Spleen (tissue), 11 donors: ENCODE results near the gene NR1I3. TPM values are rescaled to one million over a fixed set of nuclear protein-coding genes. Genes with fewer than 3 reads are reported as not detected.

ENCODE experiments used
- DNase-seq: peaks from one replicate; pipeline ENCODE4 v3.0.0-alpha.2; 2020
- H3K27ac ChIP-seq, 8 donors: fragments of 200-600 bp; sonication (generic) in 7 of 8; 1 replicate in 4 of 8; 2 replicates in 4 of 8; pipeline versions ENCODE4 v1.5.0 to v1.8.0; 2016 to 2021; ENCODE audit warnings: inconsistent platforms in 4 of 8, mild to moderate bottlenecking in 4 of 8, moderate library complexity in 1 of 8
- H3K27me3 ChIP-seq, 7 donors: fragments of 200-600 bp; sonication (generic) in 6 of 7; replicated peaks in 1 of 7; 1 replicate in 4 of 7; 2 replicates in 3 of 7; pipeline versions ENCODE4 v1.5.0 to v1.8.0; 2016 to 2021; ENCODE audit warnings: inconsistent platforms in 3 of 7, mild to moderate bottlenecking in 1 of 7
- H3K36me3 ChIP-seq, 6 donors: fragments of 200-600 bp; sonication (generic) in 5 of 6; 1 replicate in 4 of 6; 2 replicates in 2 of 6; pipeline versions ENCODE4 v1.5.0 to v1.8.0; 2016 to 2021; ENCODE audit warnings: inconsistent platforms in 2 of 6
- H3K4me1 ChIP-seq, 6 donors: fragments of 200-600 bp; sonication (generic) in 5 of 6; 1 replicate in 3 of 6; 2 replicates in 3 of 6; pipeline versions ENCODE4 v1.5.0 to v1.8.0; 2016 to 2021; ENCODE audit warnings: inconsistent platforms in 3 of 6
- H3K4me3 ChIP-seq, 8 donors: fragments of 200-600 bp; sonication (generic) in 7 of 8; 1 replicate in 4 of 8; 2 replicates in 4 of 8; pipeline versions ENCODE4 v1.5.0 to v1.8.0; 2016 to 2021; ENCODE audit warnings: inconsistent platforms in 4 of 8, mild to moderate bottlenecking in 4 of 8, moderate library complexity in 2 of 8
- H3K9me3 ChIP-seq, 8 donors: fragments of 200-600 bp; sonication (generic) in 7 of 8; 1 replicate in 4 of 8; 2 replicates in 4 of 8; pipeline versions ENCODE4 v1.5.0 to v1.8.0; 2016 to 2021; ENCODE audit warnings: inconsistent platforms in 4 of 8
- CTCF ChIP-seq, 11 experiments: fragments of 200-600 bp in 7 of 11; fragments of 450-650 bp in 4 of 11; sonication (generic) in 4 of 11; IDR thresholded peaks in 8 of 11; conservative IDR thresholded peaks in 3 of 11; 1 replicate in 7 of 11; 2 replicates in 4 of 11; pipeline versions ENCODE4 v1.4.0 to v1.8.0; 2016 to 2021; ENCODE audit warnings: antibody characterized with exemption in 11 of 11, inconsistent platforms in 4 of 11, mild to moderate bottlenecking in 1 of 11
- POLR2A ChIP-seq, 3 donors: fragments of 450-650 bp; IDR thresholded peaks; one replicate each; pipeline ENCODE4 v1.5.1; 2017; ENCODE audit warnings: antibody characterized with exemption in 3 of 3, mild to moderate bottlenecking in 1 of 3
- POLR2AphosphoS5 ChIP-seq, 3 donors: sonication (generic); formaldehyde crosslinking; IDR thresholded peaks; one replicate each; pipeline ENCODE4 v1.5.1; 2017; ENCODE audit warnings: antibody characterized with exemption in 3 of 3
- WGBS, 5 donors: extraction: QIAGEN DNeasy Blood & Tissue Kit in 3 of 5; methylation state at CpG; one replicate each; pipeline versions ENCODE4 v1.1.5 to v1.1.7; 2013 to 2018; 5-methylcytosine and 5-hydroxymethylcytosine counted together
- intact Hi-C: fragments of 100-400 bp; cut with DNase I; formaldehyde crosslinking; loops from one replicate; pipeline ENCODE4 v1.15.0; 2023; ENCODE audit warnings: low total_unique reads
- polyA plus RNA-seq, 3 donors: library from polyadenylated mRNA; stranded (reverse); fragments of 200-250 nt; gene quantifications; one replicate each; pipeline ENCODE4 v1.2.1, GENCODE V29; 2013
- total RNA-seq, 7 donors: library from RNA; depleted of rRNA in 3 of 7; stranded (reverse); fragments of >200 nt in 3 of 7; fragmentation: NEBNext Ultra II Directional in 4 of 7; extraction: Animal tissue kit (Norgen Biotek cat#: 25700) in 4 of 7; gene quantifications; one replicate each; pipeline versions ENCODE4 v1.1.0 to v1.2.1, GENCODE V29; 2016 to 2021
- donor health status: healthy with polysubstance abuse.
- donor health status: DM: no; HTN: no; CAD: no; lungs with moderate emphysema.
- donor health status: DM: no; HTN: no; CAD: no.
- donor health status: Bipolar disorder and iron deficiency.
- donor health status: healthy.
- donor health status: DM: no; HTN: no; CAD: no.
- donor health status: DM: yes; HTN: yes; CAD: no.

Gene NR1I3
- total and polyA plus RNA-seq, 10 donors: 0.06 to 0.11 TPM; not detected in 8

DNA sequence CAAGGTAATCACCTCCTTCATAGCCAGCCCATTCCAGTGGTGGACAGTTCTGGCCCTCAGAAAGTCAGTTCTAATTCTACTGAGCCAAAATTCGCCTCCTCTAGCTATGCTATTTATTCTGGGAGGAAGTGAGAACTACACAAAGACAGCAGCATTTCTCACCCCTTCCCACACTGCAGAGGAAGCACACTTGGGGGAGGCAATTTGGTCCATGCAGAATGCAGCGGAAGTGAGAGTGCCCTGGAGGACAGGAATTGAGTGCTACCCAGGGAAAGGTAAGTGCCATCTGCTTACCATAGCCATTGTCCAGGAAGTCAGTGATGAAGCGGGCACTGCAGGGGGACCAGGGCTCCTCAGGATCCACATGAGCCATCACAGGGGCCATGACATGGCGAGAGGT, 42.8 kb downstream of the NR1I3 start:
- TF ChIP-seq POLR2A (IDR thresholded peaks at IDR 0.05) (no peak), CTCF (IDR thresholded peaks at IDR 0.05 in 8 of 11, conservative IDR thresholded peaks at IDR 0.05 in 3 of 11) (no peak), POLR2AphosphoS5 (IDR thresholded peaks at IDR 0.05) (peak in 2 of 3 donors; percentile 9 to 63)
- 57 to 69% (median 64%) methylated on average over 4 of the region's 4 CpGs for WGBS, 5 donors
- intact Hi-C loops: no loop called here

GRCh38 chr1:161193561-161194235, 44.3 kb downstream of the NR1I3 start:
- WGBS, 5 donors: 77 to 90% (median 83%) methylated on average over 21 of the region's 21 CpGs

More for the DNA sequence above, 42.8 kb downstream of the NR1I3 start:
- Histone ChIP-seq H3K36me3 (peaks cover 0 to 8% (median 0%) of the 10 kb centered on the region in 6 donors), H3K9me3 (no peaks in the 10 kb centered on the region), H3K27me3 (no peaks in the 10 kb centered on the region), H3K4me3 (peak overlapping the region in 1 of 8 donors; percentile 62), H3K4me1 (peaks cover 48 to 100% (median 94%) of the 10 kb centered on the region in 6 donors), H3K27ac (peak overlapping the region; percentile 26 to 97 (median 54))
- DNase-seq: peak; percentile 76

DNA sequence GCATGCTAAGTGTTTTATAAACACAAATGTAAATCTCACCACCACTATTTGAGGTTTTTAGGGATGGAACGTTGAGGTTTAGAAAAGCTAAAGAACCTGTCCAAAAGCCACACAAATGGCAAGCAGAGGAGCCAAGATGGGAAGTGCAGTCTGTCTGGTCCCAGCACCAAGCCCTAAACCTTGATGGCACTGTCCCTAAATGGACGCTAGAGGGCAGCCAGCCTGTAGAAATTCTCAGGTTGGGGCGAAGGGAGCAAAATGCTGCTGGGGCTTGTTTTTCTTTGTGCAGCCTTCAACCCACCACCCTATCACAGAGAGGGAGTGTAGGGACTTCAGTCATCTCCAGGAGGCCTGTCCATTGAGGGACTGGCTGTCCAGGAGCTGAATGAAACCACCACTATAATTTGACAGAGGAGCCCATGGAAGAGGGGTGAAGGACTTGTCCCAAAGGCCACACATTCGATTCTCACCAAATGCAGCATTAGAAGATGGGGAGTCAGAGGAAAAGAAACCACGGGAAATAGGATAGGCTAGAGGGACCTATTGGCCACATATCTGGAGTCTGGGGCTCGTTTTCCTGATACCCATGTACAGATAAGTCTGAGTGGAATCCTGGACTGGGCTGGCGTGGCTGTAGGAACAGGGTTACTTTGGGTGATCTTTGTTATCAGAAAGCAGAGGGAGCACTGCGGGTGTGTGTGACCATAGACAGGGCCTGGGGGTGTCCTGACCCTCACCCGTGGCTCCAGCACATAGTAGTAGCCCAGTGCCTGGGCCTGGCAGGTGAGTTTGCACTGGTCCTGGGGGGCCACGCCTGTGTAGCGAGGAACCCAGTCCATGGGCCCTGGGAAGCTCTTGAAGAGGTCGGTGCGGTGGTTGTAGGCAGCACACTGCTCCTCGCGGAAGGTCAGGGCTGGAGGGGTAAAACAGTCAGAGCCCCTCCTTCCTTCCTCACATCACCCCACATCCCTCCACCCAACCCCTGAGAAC, 45.2 kb downstream of the NR1I3 start:
- Histone ChIP-seq H3K27ac (peak overlapping the region in 3 of 8 donors; percentile 21 to 97 (median 43)), H3K27me3 (no peaks in the 10 kb centered on the region), H3K4me1 (peaks cover 42 to 94% (median 81%) of the 10 kb centered on the region in 6 donors), H3K4me3 (peak overlapping the region in 1 of 8 donors; percentile 7), H3K9me3 (no peaks in the 10 kb centered on the region), H3K36me3 (peaks cover 0 to 8% (median 0%) of the 10 kb centered on the region in 6 donors)
- TF ChIP-seq POLR2A (IDR thresholded peaks at IDR 0.05): no peak
- peak in 1 of 3 donors; percentile 56 for TF ChIP-seq POLR2AphosphoS5 (IDR thresholded peaks at IDR 0.05)
- peak; percentile 83 to 95 (median 92) for TF ChIP-seq CTCF (IDR thresholded peaks at IDR 0.05 in 8 of 11, conservative IDR thresholded peaks at IDR 0.05 in 3 of 11)
- DNase-seq: peak; percentile 86
- WGBS, 5 donors: 42 to 66% (median 55%) methylated on average over 9 to 15 of the region's 15 CpGs
- intact Hi-C loops: no loop called here

More at GRCh38 chr1:161193561-161194235, 44.3 kb downstream of the NR1I3 start:
- H3K27me3 ChIP-seq: no peaks in the 10 kb centered on the region
- DNase-seq: peak; percentile 84
- TF ChIP-seq CTCF (IDR thresholded peaks at IDR 0.05 in 8 of 11, conservative IDR thresholded peaks at IDR 0.05 in 3 of 11) (peak in 5 of 11 experiments; percentile 27 to 50 (median 35)), POLR2A (IDR thresholded peaks at IDR 0.05) (no peak), POLR2AphosphoS5 (IDR thresholded peaks at IDR 0.05) (peak; percentile 32 to 69 (median 52))
- H3K27ac ChIP-seq: peak overlapping the region in 3 of 8 donors; percentile 43 to 97 (median 54)
- intact Hi-C loops: no loop called here
- peaks cover 0 to 8% (median 0%) of the 10 kb centered on the region in 6 donors for H3K36me3 ChIP-seq
- peak overlapping the region in 1 of 8 donors; percentile 7 for H3K4me3 ChIP-seq
- no peaks in the 10 kb centered on the region for H3K9me3 ChIP-seq
- peaks cover 47 to 94% (median 85%) of the 10 kb centered on the region in 6 donors for H3K4me1 ChIP-seq
